ENCODE data around the gene FAM151A. TPM values are rescaled to one million over a fixed set of nuclear protein-coding genes. Genes with fewer than 3 reads are reported as not detected.

The FAM151A gene
- total RNA-seq, 1 donor from 2014 or later, result not detected

- Mint-ChIP-seq H3K27me3 (no peaks in the 10 kb centered on the region), H3K4me1 (ENCODE audit: low read depth) (no peaks in the 10 kb centered on the region), H3K4me3 (ENCODE audit: low read depth) (no peak overlapping the region), H3K9me3 (ENCODE audit: low read depth) (no peaks in the 10 kb centered on the region), H3K36me3 (ENCODE audit: insufficient read depth) (no peaks in the 10 kb centered on the region), H3K27ac (no peak overlapping the region)
- TF ChIP-seq, protein P1, sequence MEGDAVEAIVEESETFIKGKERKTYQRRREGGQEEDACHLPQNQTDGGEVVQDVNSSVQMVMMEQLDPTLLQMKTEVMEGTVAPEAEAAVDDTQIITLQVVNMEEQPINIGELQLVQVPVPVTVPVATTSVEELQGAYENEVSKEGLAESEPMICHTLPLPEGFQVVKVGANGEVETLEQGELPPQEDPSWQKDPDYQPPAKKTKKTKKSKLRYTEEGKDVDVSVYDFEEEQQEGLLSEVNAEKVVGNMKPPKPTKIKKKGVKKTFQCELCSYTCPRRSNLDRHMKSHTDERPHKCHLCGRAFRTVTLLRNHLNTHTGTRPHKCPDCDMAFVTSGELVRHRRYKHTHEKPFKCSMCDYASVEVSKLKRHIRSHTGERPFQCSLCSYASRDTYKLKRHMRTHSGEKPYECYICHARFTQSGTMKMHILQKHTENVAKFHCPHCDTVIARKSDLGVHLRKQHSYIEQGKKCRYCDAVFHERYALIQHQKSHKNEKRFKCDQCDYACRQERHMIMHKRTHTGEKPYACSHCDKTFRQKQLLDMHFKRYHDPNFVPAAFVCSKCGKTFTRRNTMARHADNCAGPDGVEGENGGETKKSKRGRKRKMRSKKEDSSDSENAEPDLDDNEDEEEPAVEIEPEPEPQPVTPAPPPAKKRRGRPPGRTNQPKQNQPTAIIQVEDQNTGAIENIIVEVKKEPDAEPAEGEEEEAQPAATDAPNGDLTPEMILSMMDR (IDR thresholded peaks at IDR 0.05; ENCODE audit: unreplicated experiment), result no peak
- no peak for DNase-seq (ENCODE audit: low spot score, unreplicated experiment)
These were observed 28.9 kb downstream of the FAM151A start for GRCh38 chr1:54594463-54594862.

DNA sequence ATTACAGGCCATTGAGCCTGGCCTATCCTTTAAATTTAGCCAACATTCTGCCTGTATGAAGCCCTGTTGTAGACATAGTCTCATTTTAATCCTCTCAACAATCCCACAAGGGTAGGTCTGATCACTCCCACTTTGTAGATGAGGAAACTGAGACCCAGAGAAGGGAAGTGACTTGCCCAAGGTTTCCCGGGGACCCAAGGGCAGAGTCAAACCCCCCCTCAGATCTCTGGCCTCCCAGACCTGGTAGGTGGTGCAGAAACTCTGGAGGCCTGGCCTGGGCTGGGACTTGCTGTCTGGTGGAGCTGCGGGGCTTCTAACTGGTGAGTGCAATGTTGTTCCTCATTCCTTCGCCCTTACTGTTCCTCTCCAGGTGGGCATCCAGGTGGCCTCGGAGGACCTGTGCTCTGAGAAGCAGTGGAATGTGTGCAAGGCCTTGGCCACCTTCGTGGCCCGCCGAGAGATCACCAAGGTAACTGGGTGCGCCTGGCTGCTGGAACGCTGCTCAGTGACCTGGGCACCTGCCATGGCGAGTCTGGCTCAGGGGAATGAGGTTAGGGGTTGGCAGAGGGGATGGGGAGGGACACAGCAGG lies 29.7 kb downstream of the FAM151A start:
- no peak for DNase-seq (ENCODE audit: low spot score, unreplicated experiment)
- Mint-ChIP-seq H3K9me3 (ENCODE audit: low read depth) (no peaks in the 10 kb centered on the region), H3K27me3 (no peaks in the 10 kb centered on the region), H3K4me3 (ENCODE audit: low read depth) (no peak overlapping the region), H3K4me1 (ENCODE audit: low read depth) (no peaks in the 10 kb centered on the region), H3K27ac (no peak overlapping the region), H3K36me3 (ENCODE audit: insufficient read depth) (no peaks in the 10 kb centered on the region)
- TF ChIP-seq, protein P1 (IDR thresholded peaks at IDR 0.05; ENCODE audit: unreplicated experiment), result no peak

- H3K4me1 Mint-ChIP-seq (ENCODE audit: low read depth), result no peaks in the 10 kb centered on the region
- no peak overlapping the region for H3K27ac Mint-ChIP-seq
These were observed 32.1 kb downstream of the FAM151A start for GRCh38 chr1:54591127-54591756.

GRCh38 chr1:54588377-54588776 lies 34.9 kb downstream of the FAM151A start:
- Mint-ChIP-seq H3K27ac (peak overlapping the region; percentile 30), H3K9me3 (ENCODE audit: low read depth) (no peaks in the 10 kb centered on the region), H3K27me3 (no peaks in the 10 kb centered on the region), H3K36me3 (ENCODE audit: insufficient read depth) (no peaks in the 10 kb centered on the region), H3K4me1 (ENCODE audit: low read depth) (no peaks in the 10 kb centered on the region), H3K4me3 (ENCODE audit: low read depth) (no peak overlapping the region)
- DNase-seq (ENCODE audit: low spot score, unreplicated experiment), result no peak
- TF ChIP-seq, protein P1 (IDR thresholded peaks at IDR 0.05; ENCODE audit: unreplicated experiment), result no peak

More at GRCh38 chr1:54591127-54591756, 32.1 kb downstream of the FAM151A start:
- Mint-ChIP-seq H3K9me3 (ENCODE audit: low read depth) (no peaks in the 10 kb centered on the region), H3K4me3 (ENCODE audit: low read depth) (no peak overlapping the region), H3K27me3 (no peaks in the 10 kb centered on the region), H3K36me3 (ENCODE audit: insufficient read depth) (no peaks in the 10 kb centered on the region)
- no peak for DNase-seq (ENCODE audit: low spot score, unreplicated experiment)
- TF ChIP-seq, protein P1 (IDR thresholded peaks at IDR 0.05; ENCODE audit: unreplicated experiment), result no peak

- no peaks in the 10 kb centered on the region for H3K27me3 Mint-ChIP-seq
- H3K4me3 Mint-ChIP-seq (ENCODE audit: low read depth), result no peak overlapping the region
- peaks cover under 1% of the 10 kb centered on the region for H3K4me1 Mint-ChIP-seq (ENCODE audit: low read depth)
- no peaks in the 10 kb centered on the region for H3K9me3 Mint-ChIP-seq (ENCODE audit: low read depth)
- H3K36me3 Mint-ChIP-seq (ENCODE audit: insufficient read depth), result no peaks in the 10 kb centered on the region
- peak overlapping the region; percentile 84 for H3K27ac Mint-ChIP-seq
- no peak for DNase-seq (ENCODE audit: low spot score, unreplicated experiment)
- TF ChIP-seq, protein P1 (IDR thresholded peaks at IDR 0.05; ENCODE audit: unreplicated experiment), result no peak
These were observed 37.9 kb downstream of the FAM151A start for GRCh38 chr1:54585181-54586066.

Data from progenitor cell of endocrine pancreas (in vitro differentiated cells).